Stimulated activated CD8-positive, alpha-beta memory T cell treated with anti-CD3 and anti-CD28 coated beads, Interleukin-2, amount 100 ng/mL, for 48 hours (primary cell): Measurements from ENCODE around the gene ESRRB.

ENCODE experiments used
- DNase-seq, 2 donors: peaks; one replicate each; pipeline ENCODE4 v3.0.0-alpha.2; 2020; ENCODE audit warnings: low read depth in 2 of 2

The ESRRB gene

GRCh38 chr14:76407449-76408150 is 31.7 kb downstream of the ESRRB start:
- DNase-seq, result no peak

GRCh38 chr14:76408877-76409276 is 32.9 kb downstream of the ESRRB start:
- no peak for DNase-seq

- no peak for DNase-seq
Measured at GRCh38 chr14:76412501-76412900, 36.6 kb downstream of the ESRRB start.

- no peak for DNase-seq
Measured at GRCh38 chr14:76413106-76413961, 37.4 kb downstream of the ESRRB start.

GRCh38 chr14:76413962-76414600 is 38.1 kb downstream of the ESRRB start:
- DNase-seq, result no peak

GRCh38 chr14:76419399-76419798 is 43.5 kb downstream of the ESRRB start:
- DNase-seq, result no peak

GRCh38 chr14:76420827-76421226 is 44.9 kb downstream of the ESRRB start:
- no peak for DNase-seq

- no peak for DNase-seq
Measured at GRCh38 chr14:76421662-76422061, 45.7 kb downstream of the ESRRB start.

GRCh38 chr14:76422662-76423061 is 46.7 kb downstream of the ESRRB start:
- no peak for DNase-seq

GRCh38 chr14:76423534-76423933 is 47.6 kb downstream of the ESRRB start:
- DNase-seq, result no peak

- DNase-seq, result no peak
Measured at GRCh38 chr14:76424359-76424758, 48.4 kb downstream of the ESRRB start.

- no peak for DNase-seq
Measured at GRCh38 chr14:76426161-76426696, 50.3 kb downstream of the ESRRB start.

GRCh38 chr14:76428611-76429010 is 52.7 kb downstream of the ESRRB start:
- no peak for DNase-seq

- DNase-seq, result no peak
Measured at GRCh38 chr14:76430017-76430416, 54.1 kb downstream of the ESRRB start.

GRCh38 chr14:76430475-76430980 is 54.6 kb downstream of the ESRRB start:
- no peak for DNase-seq

- DNase-seq, result no peak
Measured at GRCh38 chr14:76431538-76431937, 55.6 kb downstream of the ESRRB start.

- no peak for DNase-seq
Measured at GRCh38 chr14:76432827-76433752, 57.2 kb downstream of the ESRRB start.

- no peak for DNase-seq
Measured at GRCh38 chr14:76434220-76434619, 58.3 kb downstream of the ESRRB start.

GRCh38 chr14:76439237-76439775 is 63.4 kb downstream of the ESRRB start:
- DNase-seq, result no peak

GRCh38 chr14:76446486-76446885 is 70.5 kb downstream of the ESRRB start:
- no peak for DNase-seq

GRCh38 chr14:76446921-76447320 is 71.0 kb downstream of the ESRRB start:
- DNase-seq, result no peak
